ENCODE results near the gene LRFN2.

The LRFN2 gene

DNA sequence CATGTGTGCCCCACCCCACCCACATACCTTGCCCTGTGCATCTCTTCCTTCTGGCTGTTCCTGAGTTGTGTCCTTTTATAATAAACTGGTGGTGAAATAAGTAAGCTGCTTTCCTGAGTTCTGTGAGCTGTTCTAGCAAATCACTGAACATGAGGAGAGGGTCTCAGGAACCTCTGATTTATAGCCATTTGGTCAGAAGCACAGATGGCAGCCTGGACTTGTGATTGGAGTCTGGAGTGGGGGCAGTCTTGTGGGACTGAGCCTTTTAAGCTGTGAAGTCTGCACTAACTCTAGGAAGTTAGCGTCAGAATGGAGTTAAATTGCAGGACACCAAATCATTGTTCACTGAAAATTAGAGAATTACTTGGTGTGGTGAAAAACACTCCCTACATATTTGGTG lies 245.4 kb downstream of the LRFN2 start:
- DNase-seq: no peak
